Activated CD8-positive, alpha-beta memory T cell treated with anti-CD3 and anti-CD28 coated beads, Interleukin-2, amount 10 ng/mL, durations not matched to agents 7 days and 5 days (primary cell): ENCODE data around the gene PLCL2. TPM values are rescaled to one million over a fixed set of nuclear protein-coding genes. Genes with fewer than 3 reads are reported as not detected.
"Not testable (repeated sequence)": the region's sequence is repeated elsewhere in the genome, so short reads cannot be mapped to it uniquely, and the experiment has no call there.

Source experiments
- ATAC-seq: fragments of 150-1000 bp; cut with Tn5 transposase; one replicate; pipeline ENCODE4 v1.10.0; 2021; ENCODE audit warnings: moderate library complexity
- CTCF ChIA-PET: fragments of 350-600 bp; sonication (Branson Sonifier 250); formaldehyde crosslinking; loops from one replicate; lab custom pipeline; 2021; ENCODE audit warnings: antibody characterized with exemption; lab: Charles Lee
- DNase-seq: peaks from one replicate; pipeline ENCODE4 v3.0.0-alpha.2; 2020
- H3K27ac Mint-ChIP-seq: one replicate; pipeline ENCODE4 v1.8.0; 2021; ENCODE audit warnings: mild to moderate bottlenecking, mixed read lengths
- H3K27me3 Mint-ChIP-seq: one replicate; pipeline ENCODE4 v1.8.0; 2021; ENCODE audit warnings: mixed read lengths
- H3K36me3 Mint-ChIP-seq: one replicate; pipeline ENCODE4 v1.8.0; 2021; ENCODE audit warnings: mild to moderate bottlenecking, mixed read lengths
- H3K4me1 Mint-ChIP-seq: one replicate; pipeline ENCODE4 v1.8.0; 2021; ENCODE audit warnings: mixed read lengths
- H3K4me3 Mint-ChIP-seq: one replicate; pipeline ENCODE4 v1.8.0; 2021; ENCODE audit warnings: mild to moderate bottlenecking, moderate library complexity, mixed read lengths
- H3K9me3 Mint-ChIP-seq: one replicate; pipeline ENCODE4 v1.8.0; 2022; ENCODE audit warnings: low read depth, mixed read lengths
- total RNA-seq, 2 experiments: library from RNA; stranded (reverse); gene quantifications; one replicate each; pipeline ENCODE4 v1.2.3, GENCODE V29; 2021

The PLCL2 gene
- total RNA-seq, 2 experiments from 2014 or later = 24.4 to 36.8 TPM

- Mint-ChIP-seq H3K27me3 (no peaks in the 10 kb centered on the region), H3K36me3 (peaks cover 74% of the 10 kb centered on the region), H3K27ac (no peak overlapping the region), H3K9me3 (peaks cover 9% of the 10 kb centered on the region), H3K4me3 (no peak overlapping the region), H3K4me1 (peaks cover 49% of the 10 kb centered on the region)
- CTCF ChIA-PET = no interaction called here
- ATAC-seq = no peak
- DNase-seq = no peak
These were observed 196.8 kb downstream of the PLCL2 start for GRCh38 chr3:17081520-17081919.

GRCh38 chr3:17087509-17087908 is 202.8 kb downstream of the PLCL2 start:
- DNase-seq (peak; percentile 82), ATAC-seq (peak; percentile 64)
- Mint-ChIP-seq H3K27ac (peak overlapping the region; percentile 37), H3K9me3 (peaks cover 7% of the 10 kb centered on the region), H3K27me3 (no peaks in the 10 kb centered on the region), H3K36me3 (peaks cover 61% of the 10 kb centered on the region), H3K4me1 (peaks cover 47% of the 10 kb centered on the region), H3K4me3 (peak overlapping the region; percentile 5)
- CTCF ChIA-PET = no interaction called here

GRCh38 chr3:17088017-17088416 is 203.3 kb downstream of the PLCL2 start:
- H3K27ac Mint-ChIP-seq = peak overlapping the region; percentile 63
- H3K4me1 Mint-ChIP-seq = peaks cover 45% of the 10 kb centered on the region
- peaks cover 5% of the 10 kb centered on the region for H3K9me3 Mint-ChIP-seq
- peak overlapping the region; percentile 4 for H3K4me3 Mint-ChIP-seq
- H3K36me3 Mint-ChIP-seq = peaks cover 58% of the 10 kb centered on the region
- CTCF ChIA-PET = no interaction called here
- no peak for ATAC-seq
- no peaks in the 10 kb centered on the region for H3K27me3 Mint-ChIP-seq
- DNase-seq = no peak

- no peaks in the 10 kb centered on the region for H3K27me3 Mint-ChIP-seq
- peaks cover 42% of the 10 kb centered on the region for H3K4me1 Mint-ChIP-seq
- peak overlapping the region; percentile 3 for H3K4me3 Mint-ChIP-seq
- ATAC-seq (peak; percentile 81), DNase-seq (peak; percentile 84)
- no peaks in the 10 kb centered on the region for H3K9me3 Mint-ChIP-seq
- CTCF ChIA-PET = no interaction called here
- H3K36me3 Mint-ChIP-seq = peaks cover 52% of the 10 kb centered on the region
- peak overlapping the region; percentile 63 for H3K27ac Mint-ChIP-seq
These were observed 204.0 kb downstream of the PLCL2 start for GRCh38 chr3:17088602-17089313.

GRCh38 chr3:17089314-17089700 is 204.6 kb downstream of the PLCL2 start:
- DNase-seq (no peak), ATAC-seq (no peak)
- no peaks in the 10 kb centered on the region for H3K9me3 Mint-ChIP-seq
- H3K4me1 Mint-ChIP-seq = peaks cover 42% of the 10 kb centered on the region
- CTCF ChIA-PET = no interaction called here
- no peaks in the 10 kb centered on the region for H3K27me3 Mint-ChIP-seq
- no peak overlapping the region for H3K27ac Mint-ChIP-seq
- H3K36me3 Mint-ChIP-seq = peaks cover 47% of the 10 kb centered on the region
- H3K4me3 Mint-ChIP-seq = no peak overlapping the region

GRCh38 chr3:17090280-17090983 is 205.7 kb downstream of the PLCL2 start:
- Mint-ChIP-seq H3K27me3 (no peaks in the 10 kb centered on the region), H3K4me3 (no peak overlapping the region), H3K36me3 (peaks cover 41% of the 10 kb centered on the region), H3K9me3 (no peaks in the 10 kb centered on the region), H3K4me1 (peaks cover 42% of the 10 kb centered on the region), H3K27ac (no peak overlapping the region)
- ATAC-seq = no peak
- no peak for DNase-seq
- CTCF ChIA-PET = no interaction called here

- H3K27ac Mint-ChIP-seq = no peak overlapping the region
- peaks cover 25% of the 10 kb centered on the region for H3K36me3 Mint-ChIP-seq
- H3K27me3 Mint-ChIP-seq = no peaks in the 10 kb centered on the region
- CTCF ChIA-PET = interaction anchor here (1.5 kb wide), 1 partner anchor 60 kb away, joined by 4 read pairs; no protein-coding TSS in a partner anchor
- no peak overlapping the region for H3K4me3 Mint-ChIP-seq
- DNase-seq (no peak), ATAC-seq (no peak)
- no peaks in the 10 kb centered on the region for H3K9me3 Mint-ChIP-seq
- peaks cover 30% of the 10 kb centered on the region for H3K4me1 Mint-ChIP-seq
These were observed 207.3 kb downstream of the PLCL2 start for GRCh38 chr3:17091910-17092582.

- peaks cover 25% of the 10 kb centered on the region for H3K4me1 Mint-ChIP-seq
- no peak for ATAC-seq
- no peaks in the 10 kb centered on the region for H3K9me3 Mint-ChIP-seq
- H3K27ac Mint-ChIP-seq = no peak overlapping the region
- H3K4me3 Mint-ChIP-seq = no peak overlapping the region
- peaks cover 21% of the 10 kb centered on the region for H3K36me3 Mint-ChIP-seq
- no peak for DNase-seq
- CTCF ChIA-PET = interaction anchor here (1.5 kb wide), 1 partner anchor 59 kb away, joined by 4 read pairs; no protein-coding TSS in a partner anchor
- no peaks in the 10 kb centered on the region for H3K27me3 Mint-ChIP-seq
These were observed 207.8 kb downstream of the PLCL2 start for GRCh38 chr3:17092583-17092933.

GRCh38 chr3:17094551-17094950 is 209.8 kb downstream of the PLCL2 start:
- Mint-ChIP-seq H3K4me1 (peaks cover 6% of the 10 kb centered on the region), H3K27me3 (no peaks in the 10 kb centered on the region), H3K27ac (no peak overlapping the region), H3K36me3 (peaks cover 17% of the 10 kb centered on the region), H3K4me3 (no peak overlapping the region), H3K9me3 (no peaks in the 10 kb centered on the region)
- CTCF ChIA-PET = no interaction called here
- DNase-seq = no peak
- ATAC-seq = no peak

GRCh38 chr3:17103579-17103978 is 218.8 kb downstream of the PLCL2 start:
- no peak for ATAC-seq
- no peaks in the 10 kb centered on the region for H3K27me3 Mint-ChIP-seq
- peaks cover 9% of the 10 kb centered on the region for H3K4me1 Mint-ChIP-seq
- H3K36me3 Mint-ChIP-seq = peaks cover 39% of the 10 kb centered on the region
- CTCF ChIA-PET = no interaction called here
- no peak overlapping the region for H3K4me3 Mint-ChIP-seq
- H3K9me3 Mint-ChIP-seq = peaks cover 9% of the 10 kb centered on the region
- no peak overlapping the region for H3K27ac Mint-ChIP-seq
- no peak for DNase-seq

GRCh38 chr3:17106801-17107200 is 222.0 kb downstream of the PLCL2 start:
- H3K27ac Mint-ChIP-seq, H3K4me1 Mint-ChIP-seq, DNase-seq, H3K27me3 Mint-ChIP-seq, H3K4me3 Mint-ChIP-seq, ATAC-seq, CTCF ChIA-PET, H3K9me3 Mint-ChIP-seq: not testable (repeated sequence)
- H3K36me3 Mint-ChIP-seq = peaks cover 26% of the 10 kb centered on the region

GRCh38 chr3:17110660-17111396 is 226.1 kb downstream of the PLCL2 start:
- Mint-ChIP-seq H3K4me3 (no peak overlapping the region), H3K27ac (no peak overlapping the region), H3K36me3 (peaks cover 11% of the 10 kb centered on the region), H3K27me3 (no peaks in the 10 kb centered on the region), H3K4me1 (no peaks in the 10 kb centered on the region), H3K9me3 (peaks cover 3% of the 10 kb centered on the region)
- ATAC-seq = no peak
- no peak for DNase-seq
- CTCF ChIA-PET = no interaction called here

- CTCF ChIA-PET = no interaction called here
- H3K27ac Mint-ChIP-seq = no peak overlapping the region
- ATAC-seq (no peak), DNase-seq (no peak)
- H3K4me1 Mint-ChIP-seq = no peaks in the 10 kb centered on the region
- H3K27me3 Mint-ChIP-seq = no peaks in the 10 kb centered on the region
- H3K36me3 Mint-ChIP-seq = peaks cover 9% of the 10 kb centered on the region
- no peak overlapping the region for H3K4me3 Mint-ChIP-seq
- H3K9me3 Mint-ChIP-seq = peaks cover 3% of the 10 kb centered on the region
These were observed 226.8 kb downstream of the PLCL2 start for GRCh38 chr3:17111586-17111985.
